NCI-H2196 (cell line): ENCODE results near the gene CYP2A7.
"Not testable (repeated sequence)": the region's sequence is repeated elsewhere in the genome, so short reads cannot be mapped to it uniquely, and the experiment has no call there.

ENCODE experiments used
- DNase-seq: peaks from one replicate; lab custom pipeline; 2025; ENCODE audit not compliant: unreplicated experiment; lab: John Stamatoyannopoulos, UW

CYP2A7 gene

DNA sequence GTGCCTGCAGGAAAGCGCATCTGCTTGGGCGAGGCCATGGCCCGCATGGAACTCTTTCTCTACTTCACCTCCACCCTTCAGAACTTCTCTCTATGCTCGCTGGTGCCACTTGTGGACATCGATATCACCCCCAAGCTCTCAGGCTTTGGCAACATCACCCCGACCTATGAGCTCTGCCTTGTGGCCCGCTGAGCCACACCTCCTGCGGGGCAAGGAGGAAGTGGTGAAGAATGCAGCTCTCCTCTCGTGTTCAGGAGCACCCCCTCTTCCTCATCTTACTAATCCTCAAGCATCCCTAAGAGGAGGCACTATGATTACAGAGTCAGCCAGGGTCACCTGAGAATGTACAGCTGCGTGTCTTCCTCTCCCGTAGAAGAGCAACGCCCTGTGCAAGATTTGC, 17.9 kb upstream of the CYP2A7 start:
- not testable (repeated sequence) for DNase-seq

DNA sequence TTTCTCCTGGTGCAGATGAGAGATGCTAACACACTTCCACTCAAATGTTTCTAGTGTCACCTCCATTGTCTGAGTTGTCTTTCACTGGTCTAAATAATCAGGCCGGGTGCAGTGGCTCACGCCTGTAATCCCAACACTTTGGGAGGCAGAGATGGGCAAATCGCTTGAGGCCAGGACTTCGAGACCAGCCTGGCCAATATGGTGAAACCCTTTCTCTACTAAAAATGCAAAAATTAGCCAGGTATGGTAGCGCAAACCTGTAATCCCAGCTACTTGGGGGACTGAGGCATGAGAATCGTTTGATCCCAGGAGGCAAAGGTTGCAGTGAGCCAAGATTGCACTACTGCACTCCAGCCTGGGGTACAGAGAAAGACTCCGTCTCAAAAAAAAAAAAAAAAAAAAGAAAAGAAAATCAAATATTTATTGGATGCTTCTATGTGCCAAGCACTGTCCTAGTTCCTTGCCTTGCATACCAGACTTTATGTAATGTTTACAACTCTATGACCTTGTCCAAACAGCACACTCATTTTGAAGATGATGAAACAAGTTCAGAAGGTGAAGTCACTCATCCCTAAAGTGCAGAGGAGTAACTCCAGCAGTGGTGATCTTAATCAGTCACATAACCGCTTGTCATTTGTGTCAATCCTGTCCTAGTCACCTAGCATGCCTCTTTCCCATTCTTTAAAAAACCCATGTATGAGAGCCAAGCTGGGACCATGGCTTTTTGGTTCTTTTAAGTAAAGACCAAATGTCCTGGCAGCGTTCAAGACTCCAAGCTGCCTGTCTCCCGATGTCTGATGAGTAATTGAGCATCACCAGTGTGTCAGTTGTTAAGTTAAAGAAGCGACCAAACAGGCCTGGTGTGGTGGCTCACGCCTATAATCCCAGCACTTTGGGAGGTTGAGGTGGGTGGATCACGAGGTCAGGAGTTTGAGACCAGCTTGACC, 15.1 kb upstream of the CYP2A7 start:
- not testable (repeated sequence) for DNase-seq

GRCh38 chr19:40896418-40896796, 14.4 kb upstream of the CYP2A7 start:
- no peak for DNase-seq

DNA sequence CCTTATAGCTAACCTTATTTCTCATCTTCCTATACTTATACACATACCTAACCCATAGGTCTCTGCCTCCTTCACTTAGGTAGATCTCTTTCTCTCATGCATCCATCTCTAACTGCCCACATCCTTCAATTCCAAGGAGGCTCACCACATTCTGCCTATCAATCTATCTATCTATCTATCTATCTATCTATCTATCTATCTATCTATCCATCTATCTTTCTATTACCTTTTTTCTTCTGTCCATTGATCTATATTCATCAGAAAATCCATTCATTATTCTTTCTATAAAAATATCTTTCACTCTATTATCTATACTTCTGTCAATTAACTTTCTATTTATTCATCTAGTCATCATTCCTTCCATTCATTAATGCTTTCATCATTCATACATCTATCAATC, 11.1 kb upstream of the CYP2A7 start:
- DNase-seq, result no peak

DNA sequence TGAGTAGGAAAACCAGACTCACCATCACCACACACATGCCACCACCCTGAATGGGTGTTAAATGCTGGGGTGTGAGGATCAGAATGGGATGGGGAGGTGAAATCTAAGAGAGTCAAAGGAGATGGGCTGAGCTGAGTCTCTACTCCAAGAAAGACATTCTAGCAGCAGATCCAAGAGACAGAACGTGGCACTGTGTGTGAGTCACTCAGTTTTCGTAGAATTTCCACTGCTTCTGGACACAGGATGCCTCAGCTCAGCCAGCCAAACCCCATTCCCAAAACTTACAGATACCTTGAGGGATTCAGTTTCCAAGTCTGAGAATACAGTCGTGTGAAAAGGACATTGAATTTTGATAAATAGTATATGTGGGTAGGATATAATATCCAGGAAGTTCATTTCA, 7.3 kb upstream of the CYP2A7 start:
- no peak for DNase-seq

DNA sequence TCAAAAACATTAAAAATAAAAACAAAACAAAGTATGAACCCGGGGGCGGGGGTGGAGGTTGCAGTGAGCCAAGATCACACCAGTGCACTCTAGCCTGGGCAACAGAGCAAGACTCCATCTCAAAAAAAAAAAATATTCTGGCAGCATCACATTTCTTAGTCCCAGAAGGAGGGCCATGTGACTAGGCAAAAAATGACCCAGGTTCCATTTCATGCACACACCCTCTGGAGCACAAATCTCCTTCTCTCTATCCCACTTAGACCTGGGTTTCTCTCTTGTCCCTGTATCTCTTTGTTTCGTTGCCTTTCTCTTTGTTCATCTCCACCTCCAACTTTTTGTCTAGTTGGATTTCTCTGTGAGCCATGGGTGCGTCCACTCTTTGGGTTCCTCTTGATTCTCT, 6.2 kb upstream of the CYP2A7 start:
- no peak for DNase-seq

GRCh38 chr19:40884187-40884931, 2.3 kb upstream of the CYP2A7 start:
- not testable (repeated sequence) for DNase-seq

- not testable (repeated sequence) for DNase-seq
These were observed 2.7 kb downstream of the CYP2A7 start for GRCh38 chr19:40879349-40879748.

DNA sequence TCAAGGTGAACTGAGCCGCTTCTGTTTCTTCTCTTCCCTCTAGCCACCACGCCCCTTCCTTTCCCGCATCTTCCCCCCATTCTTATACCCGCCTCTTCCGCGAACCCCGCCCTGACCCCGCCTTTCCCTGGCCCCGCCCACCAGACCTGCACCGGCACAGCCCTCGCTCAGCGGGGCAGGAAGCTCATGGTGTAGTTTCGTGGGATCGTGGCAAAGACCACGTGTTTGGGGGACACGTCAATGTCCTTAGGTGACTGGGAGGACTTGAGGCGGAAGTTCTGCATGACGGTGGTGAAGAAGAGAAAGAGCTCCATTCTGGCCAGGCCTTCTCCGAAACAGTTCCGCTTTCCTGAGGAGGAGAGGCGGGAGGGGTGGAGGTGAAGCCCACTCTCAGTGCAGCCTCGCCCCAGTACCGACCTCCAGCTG, 6.5 kb downstream of the CYP2A7 start:
- DNase-seq, result not testable (repeated sequence)

GRCh38 chr19:40874874-40875273, 7.2 kb downstream of the CYP2A7 start:
- not testable (repeated sequence) for DNase-seq

DNA sequence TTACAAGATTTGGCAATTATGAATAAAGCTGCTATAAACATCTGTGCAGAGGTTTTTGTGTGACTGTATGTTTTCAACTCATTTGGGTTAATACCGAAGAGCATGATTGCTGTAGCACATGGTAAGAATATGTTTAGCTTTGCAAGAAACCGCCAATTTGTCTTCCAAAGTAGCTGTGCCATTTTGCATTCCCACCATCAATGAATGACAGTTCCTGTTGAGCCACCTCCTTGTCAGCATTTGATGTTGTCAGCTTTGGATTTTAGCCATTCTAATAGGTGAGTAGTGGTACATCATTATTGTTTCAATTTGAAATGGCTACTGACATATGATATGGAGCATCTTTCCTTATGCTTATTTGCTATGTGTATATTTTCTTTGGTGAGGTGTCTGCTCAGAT, 8.2 kb downstream of the CYP2A7 start:
- DNase-seq, result not testable (repeated sequence)

DNA sequence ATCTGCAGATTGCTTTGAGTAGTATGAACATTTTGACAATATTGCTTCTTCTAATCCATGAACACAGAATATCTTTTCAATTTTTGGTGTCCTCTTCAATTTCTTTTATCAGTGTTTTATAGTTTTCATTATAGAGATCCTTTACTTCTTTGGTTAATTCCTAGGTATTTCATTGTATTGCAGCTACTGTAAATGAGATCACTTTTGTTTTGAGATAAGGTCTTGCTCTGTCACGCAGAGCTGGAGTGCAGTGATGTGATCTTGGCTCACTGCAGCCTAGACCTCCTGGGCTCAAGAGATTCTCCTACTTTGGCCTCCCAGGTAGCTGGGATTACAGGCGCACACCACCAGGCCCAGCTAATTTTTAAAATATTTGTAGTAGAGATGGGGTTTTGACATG, 9.8 kb downstream of the CYP2A7 start:
- DNase-seq, result no peak

DNA sequence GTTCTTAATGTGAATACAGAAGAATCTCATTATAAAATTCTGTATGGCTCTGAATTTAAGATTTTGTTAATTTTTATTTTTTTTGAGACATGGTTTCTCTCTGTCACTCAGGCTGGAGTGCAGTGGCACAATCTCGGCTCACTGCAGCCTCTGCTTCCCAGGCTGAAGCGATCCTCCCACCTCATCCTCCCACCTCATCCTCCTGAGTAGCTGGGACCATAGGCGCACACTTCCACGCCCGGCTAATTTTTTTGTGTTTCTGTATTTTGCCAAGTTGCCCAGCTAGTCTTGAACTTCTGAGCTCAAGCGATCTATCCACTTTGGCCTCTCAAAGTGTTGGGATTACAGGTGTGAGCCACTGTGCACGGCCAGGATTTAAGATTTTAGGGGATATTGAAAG, 14.3 kb downstream of the CYP2A7 start:
- no peak for DNase-seq

DNA sequence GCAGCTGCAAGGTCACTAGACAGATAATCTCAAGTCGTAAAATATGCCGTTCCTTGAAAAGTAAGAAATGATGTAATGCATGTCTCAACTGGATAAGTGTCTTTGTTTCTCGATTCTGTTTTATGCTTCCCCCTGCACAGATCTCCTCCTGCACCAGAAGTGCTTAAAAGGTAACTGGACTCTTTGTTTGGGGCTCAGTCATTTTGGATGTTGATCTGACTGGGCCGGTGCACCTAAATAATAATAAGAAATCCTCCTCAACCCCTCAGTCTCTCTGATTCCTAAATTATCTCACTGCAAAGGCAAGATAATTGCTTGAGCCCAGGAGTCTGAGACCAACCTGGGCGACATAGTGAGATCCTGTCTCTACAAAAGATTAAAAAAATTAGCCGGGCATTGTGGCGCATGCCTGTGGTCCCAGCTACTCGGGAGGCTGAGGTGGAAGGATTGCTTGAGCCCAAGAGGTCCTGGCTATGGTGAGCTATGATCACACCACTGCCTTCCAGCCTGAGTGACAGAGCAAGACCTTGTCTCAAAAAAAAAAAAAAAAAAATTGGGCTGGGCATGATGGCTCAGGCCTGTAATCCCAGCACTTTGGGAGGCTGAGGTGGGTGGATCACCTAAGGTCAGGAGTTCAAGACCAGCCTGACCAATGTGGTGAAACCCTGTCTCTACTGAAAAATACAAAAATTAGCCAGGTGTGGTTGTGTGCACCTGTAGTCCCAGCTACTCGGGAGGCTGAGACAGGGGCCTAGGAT, 17.1 kb downstream of the CYP2A7 start:
- not testable (repeated sequence) for DNase-seq

DNA sequence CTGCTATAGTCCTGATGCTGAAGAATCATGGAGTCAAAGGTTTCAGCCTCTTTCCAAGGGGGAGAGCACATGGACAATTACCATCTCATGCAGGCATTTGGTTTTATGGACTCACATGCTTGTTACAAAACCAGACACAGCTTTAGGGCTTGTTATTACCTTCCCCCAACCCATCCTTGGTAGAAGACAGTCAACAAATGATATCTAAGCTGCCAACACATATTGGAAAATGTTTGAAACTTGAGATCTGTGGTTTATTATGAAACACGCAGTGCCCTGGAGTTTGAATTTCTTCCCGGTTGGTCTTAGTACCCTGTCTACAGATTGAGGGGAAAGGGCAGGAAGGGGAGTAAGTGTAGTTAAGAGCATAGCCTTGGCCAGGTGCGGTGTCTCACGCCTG, 19.2 kb downstream of the CYP2A7 start:
- DNase-seq, result no peak

DNA sequence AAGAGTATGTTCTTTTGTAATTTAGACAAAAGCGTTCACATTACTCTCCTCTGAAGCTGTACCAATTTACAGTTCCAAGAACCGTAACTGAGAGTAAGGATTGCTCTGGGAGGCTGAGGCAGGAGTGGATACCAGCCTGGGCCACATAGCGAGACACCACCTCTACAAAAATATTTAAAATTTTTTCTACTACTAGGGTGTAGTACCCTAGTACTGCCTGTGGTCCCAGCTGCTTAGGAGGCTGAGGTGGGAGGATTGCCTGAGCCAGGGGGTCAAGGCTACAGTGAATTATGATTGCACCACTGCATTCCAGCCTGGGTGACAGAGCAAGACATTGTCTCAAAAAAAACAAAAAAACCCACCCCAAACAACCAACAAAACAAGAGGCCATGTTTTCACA, 19.7 kb downstream of the CYP2A7 start:
- DNase-seq, result no peak

DNA sequence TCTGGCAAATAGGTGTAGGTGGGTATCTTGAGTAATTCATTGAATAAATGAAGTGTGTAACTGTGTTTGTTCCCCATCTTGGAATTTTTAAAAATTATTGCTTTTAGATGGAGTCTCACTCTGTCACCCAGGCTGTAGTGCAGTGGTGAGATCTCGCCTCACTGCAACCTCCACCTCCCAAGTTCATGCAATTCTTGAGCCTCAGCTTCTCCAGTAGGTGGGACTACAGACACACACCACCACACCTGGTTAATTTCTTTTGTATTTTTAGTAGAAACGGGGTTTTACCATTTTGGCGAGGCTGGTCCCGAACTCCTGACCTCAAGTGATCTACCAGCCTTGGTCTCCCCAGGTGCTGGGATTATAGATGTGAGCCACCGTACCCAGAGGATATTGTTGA, 23.9 kb downstream of the CYP2A7 start:
- no peak for DNase-seq

DNA sequence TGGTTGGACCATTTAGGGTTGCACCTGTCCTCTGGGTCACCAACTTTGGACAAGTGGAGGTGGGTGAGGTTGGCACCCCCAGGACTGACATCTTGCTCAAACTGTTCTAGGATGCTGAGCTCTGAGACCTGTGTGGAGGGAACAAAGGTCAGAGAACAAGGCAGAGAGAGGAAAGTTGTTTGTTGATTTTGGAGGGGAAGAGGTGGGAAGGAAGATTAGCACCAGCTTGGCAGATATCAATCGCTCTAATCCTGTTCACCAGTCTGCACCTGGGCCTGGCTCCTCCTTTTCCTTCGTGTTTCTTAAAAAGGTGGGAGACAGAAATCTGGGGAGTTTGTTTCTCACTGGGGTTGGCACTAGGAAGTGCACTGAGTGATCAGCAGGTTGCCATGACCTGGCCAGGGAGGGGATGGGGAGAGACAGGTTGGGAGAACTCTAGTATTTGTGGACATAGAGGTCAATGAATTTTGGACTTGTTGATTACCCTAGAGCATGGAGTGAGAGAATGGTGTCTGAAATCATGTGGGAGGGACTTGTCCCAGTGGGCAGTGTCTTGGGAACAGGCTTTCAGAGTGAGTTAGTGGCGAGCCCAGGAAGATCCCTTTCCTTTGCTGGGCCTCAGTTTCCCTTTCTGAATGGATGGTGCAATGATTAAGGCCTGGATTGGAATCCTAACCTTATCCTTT, 29.4 kb downstream of the CYP2A7 start:
- DNase-seq, result not testable (repeated sequence)

DNA sequence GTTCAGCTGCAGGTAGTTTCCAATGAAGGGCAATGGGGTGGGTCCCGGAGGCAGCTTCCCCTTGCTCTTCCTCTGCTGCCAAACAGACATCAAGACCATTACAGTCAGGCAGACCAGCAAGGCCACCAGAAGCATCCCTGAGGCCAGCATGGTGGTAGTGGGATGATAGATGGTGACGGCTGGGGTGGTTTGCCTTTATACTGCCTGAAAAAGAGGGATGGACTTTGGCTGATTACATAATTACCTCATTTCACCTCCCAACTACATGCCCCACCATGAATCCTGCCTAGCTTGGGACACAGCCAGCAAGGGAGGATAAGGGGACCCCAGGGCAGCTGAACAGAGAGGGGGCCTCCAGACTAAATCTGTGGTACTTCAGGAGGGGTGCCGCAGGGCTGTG, 31.8 kb downstream of the CYP2A7 start, which contains the start of gene CYP2A6:
CYP2A6 (minus strand) TSS at position 171 of the 400 bp plus-strand sequence; CDS start at position 150, 21 bp downstream.
- not testable (repeated sequence) for DNase-seq

DNA sequence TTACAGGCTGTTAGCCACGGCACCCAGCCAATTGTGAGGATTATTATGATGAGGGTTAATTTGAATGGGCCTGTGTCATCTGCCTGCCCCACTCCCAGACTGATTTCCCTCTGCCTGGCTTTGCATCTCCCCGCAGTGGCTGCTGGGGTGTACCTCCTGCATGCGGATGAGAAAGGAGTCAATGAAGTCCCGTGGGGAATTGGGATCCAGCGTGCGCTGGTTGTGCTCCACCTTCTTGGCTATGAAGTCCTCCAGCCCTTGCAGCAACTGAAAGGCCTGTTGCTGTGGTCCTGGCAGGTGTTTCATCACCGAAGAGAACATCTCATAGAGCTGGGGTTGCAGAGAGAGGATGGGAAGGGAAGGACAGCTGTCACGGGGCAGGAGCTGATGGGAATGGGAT, 35.3 kb downstream of the CYP2A7 start:
- not testable (repeated sequence) for DNase-seq

DNA sequence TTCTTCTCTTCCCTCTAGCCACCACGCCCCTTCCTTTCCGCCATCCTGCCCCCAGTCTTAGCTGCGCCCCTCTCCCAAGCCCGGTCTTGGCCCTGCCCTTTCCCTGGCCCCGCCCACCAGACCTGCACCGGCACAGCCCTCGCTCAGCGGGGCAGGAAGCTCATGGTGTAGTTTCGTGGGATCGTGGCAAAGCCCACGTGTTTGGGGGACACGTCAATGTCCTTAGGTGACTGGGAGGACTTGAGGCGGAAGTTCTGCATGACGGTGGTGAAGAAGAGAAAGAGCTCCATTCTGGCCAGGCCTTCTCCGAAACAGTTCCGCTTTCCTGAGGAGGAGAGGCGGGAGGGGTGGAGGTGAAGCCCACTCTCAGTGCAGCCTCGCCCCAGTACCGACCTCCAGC, 38.4 kb downstream of the CYP2A7 start:
- DNase-seq, result not testable (repeated sequence)
